Hippocampal formation (tissue), 2 donors: Measurements from ENCODE around the gene LTA4H.
"Not testable (repeated sequence)": the region's sequence is repeated elsewhere in the genome, so short reads cannot be mapped to it uniquely, and the experiment has no call there.

Source experiments
- DNase-seq, 2 donors: peaks; one replicate each; lab custom pipeline; 2025; lab: John Stamatoyannopoulos, UW

Gene LTA4H

GRCh38 chr12:96035283-96036236 is at the start of gene LTA4H:
TSS of gene LTA4H (minus strand) at chr12:96035587. CDS start at chr12:96035519, 68 bp downstream.
- peak; percentile 96 to 98 for DNase-seq

- DNase-seq: no peak
Observed at GRCh38 chr12:96084624-96085023, 49.2 kb upstream of the LTA4H start.

- DNase-seq: no peak
Observed at GRCh38 chr12:96083020-96083719, 47.8 kb upstream of the LTA4H start.

DNA sequence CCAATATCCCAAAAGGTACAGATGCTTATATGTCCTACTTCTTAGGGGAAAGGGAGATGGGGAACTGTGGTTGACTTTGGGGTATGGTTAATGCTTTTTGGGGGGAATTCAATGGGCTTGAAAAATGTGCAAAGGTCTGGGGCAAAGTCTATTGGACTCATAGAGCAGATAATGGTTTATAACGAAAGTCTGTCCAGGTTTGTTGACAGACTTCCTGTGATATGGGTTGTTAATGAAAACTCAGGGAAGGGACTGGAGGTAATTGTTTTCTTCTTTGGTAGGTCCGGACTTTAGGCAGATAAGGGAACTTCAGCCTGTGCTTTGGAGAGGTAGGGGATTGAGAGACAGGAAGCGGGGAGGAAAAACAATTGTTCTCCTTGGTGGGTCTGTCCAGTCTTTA is 46.2 kb upstream of the LTA4H start:
- no peak for DNase-seq

- DNase-seq: no peak
Observed at GRCh38 chr12:96078231-96079135, 43.1 kb upstream of the LTA4H start.

DNA sequence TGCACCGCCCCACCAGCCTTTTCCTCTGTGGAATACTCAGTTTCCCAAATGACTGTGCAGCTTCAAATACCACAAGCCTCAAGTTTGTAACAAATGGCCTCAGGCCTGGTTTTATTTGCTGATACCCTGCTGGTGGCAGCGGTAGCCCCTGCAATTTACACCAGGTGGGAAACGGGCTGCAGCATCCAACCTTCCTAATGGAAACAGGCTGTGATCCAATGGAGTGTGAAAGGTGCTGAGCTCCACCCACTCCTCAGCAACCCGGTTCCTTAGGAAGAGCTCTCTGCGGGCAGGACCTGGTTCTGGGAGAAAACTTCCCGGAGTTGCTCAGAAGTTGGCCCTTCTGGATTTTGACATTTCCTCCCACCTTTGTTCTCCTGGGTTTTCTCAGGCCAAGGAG is 41.7 kb upstream of the LTA4H start:
- DNase-seq: no peak

DNA sequence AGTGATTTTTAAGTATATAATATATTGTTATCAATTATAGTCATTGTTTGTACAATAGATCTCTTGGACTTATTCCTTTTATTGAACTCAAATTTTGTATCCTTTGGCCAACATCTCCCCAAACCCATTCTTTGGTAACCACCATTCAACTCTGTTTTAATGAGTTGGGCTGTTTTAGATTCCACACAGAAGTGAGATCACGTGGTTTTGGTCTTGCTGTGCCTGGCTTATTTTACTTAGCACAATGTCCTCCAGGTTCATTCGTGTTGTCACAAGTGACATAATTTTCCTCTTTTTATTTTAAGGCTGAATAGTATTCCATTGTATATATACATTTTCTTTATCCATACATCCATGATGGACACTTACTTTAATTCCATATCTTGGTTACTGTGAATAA is 40.2 kb upstream of the LTA4H start:
- DNase-seq: no peak

DNA sequence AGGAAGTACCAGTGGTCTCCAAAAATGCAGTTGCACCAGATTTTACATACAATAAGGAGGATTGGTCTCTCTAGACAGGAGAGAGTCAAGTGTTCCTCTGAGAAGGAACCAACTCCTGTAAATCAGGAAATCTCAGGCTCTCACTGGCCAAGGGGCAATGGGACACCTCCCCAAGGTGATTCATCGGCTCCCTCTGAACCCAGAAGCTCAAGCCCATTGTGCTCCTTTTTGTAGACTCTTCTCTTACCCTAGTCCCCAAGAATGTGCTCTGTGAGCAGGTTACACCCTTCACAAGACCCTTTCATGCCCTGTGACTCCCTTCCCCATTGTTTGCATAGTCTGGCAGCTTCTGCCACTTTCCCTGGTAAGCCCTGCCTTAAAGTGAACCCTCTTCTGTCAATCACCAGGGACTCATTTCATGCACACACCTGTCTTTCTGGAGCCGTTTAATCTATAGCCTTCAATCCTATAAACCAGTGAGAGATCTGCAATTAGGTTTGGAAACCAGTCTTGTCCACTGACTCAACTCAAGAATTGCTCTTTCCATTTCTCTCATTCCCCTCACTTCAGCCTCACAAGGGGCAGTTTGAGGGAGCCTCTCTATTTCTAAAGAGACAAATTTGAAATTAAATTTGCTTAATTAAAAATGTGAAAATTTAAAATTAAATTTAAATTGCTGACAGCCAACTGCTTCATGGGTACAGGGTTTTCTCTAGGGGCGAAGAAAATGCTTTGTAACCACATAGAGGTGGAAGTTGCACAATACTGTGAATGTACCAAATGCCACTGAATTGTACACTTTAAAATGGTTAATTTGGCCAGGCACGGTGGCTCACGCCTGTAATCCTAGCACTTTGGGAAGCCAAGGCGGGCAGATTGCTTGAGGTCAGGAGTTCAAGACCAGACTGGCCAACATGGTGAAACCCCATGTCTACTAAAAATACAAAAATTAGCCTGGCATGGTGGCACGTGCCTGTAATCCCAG is 38.3 kb upstream of the LTA4H start:
- no peak for DNase-seq

- no peak for DNase-seq
Observed at GRCh38 chr12:96070670-96071279, 35.4 kb upstream of the LTA4H start.

GRCh38 chr12:96069511-96070231 is 34.3 kb upstream of the LTA4H start:
- DNase-seq: no peak

DNA sequence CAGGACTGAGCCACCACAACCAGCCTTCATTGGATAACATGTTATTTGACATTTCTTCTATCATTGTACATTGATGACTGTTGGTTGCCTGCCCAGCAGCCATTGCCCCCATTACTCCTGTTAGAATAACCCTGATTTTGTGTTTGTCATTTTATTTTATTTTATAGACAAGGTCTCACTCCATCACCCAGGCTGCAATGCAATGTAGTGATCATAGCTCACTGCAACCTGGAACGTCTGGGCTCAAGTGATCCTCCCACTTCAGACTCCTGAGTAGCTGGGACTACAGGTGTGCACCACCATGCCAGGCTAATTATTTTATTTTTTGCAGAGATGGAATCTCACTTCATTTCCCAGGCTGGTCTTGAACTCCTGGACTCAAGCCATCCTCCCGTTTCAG is 33.2 kb upstream of the LTA4H start:
- DNase-seq: no peak

DNA sequence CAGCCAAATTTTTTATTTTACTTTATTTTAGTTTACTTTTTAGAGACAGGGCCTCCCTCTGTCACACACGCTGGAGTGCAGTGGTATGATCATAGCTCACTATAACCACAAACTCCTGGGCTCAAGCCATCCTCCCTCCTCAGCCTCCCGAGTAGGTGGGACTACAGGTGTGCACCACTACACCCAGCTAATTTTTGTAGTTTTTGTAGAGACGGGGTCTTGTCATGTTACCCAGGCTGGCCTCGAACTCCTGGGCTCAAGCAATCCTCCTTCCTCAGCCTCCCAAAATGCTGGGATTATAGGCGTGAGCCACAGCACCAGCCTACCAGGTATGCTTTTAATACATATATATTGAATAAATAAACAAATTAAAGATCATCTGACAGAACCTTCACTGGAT is 32.7 kb upstream of the LTA4H start:
- no peak for DNase-seq

GRCh38 chr12:96065776-96066175 is 30.4 kb upstream of the LTA4H start:
- DNase-seq: not testable (repeated sequence)

DNA sequence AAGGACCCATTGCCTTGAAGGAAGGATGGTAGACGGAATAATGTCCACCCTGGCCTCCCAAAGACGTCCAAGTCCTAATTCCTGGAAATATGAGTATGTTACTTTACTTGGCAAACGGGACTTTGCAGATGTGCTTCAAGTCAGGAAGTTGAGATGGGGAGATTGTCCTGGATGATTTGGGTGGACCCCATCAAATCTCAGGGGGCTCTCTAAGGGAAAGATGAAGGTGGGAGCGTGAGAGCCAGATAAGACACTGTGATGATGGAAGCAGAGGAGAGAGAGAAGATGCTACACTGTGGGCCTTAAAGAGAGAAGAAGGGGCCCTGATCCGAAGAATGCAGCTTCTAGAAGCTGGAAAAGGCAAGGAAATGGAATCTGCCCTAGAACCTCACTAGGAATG is 29.6 kb upstream of the LTA4H start:
- DNase-seq: no peak

DNA sequence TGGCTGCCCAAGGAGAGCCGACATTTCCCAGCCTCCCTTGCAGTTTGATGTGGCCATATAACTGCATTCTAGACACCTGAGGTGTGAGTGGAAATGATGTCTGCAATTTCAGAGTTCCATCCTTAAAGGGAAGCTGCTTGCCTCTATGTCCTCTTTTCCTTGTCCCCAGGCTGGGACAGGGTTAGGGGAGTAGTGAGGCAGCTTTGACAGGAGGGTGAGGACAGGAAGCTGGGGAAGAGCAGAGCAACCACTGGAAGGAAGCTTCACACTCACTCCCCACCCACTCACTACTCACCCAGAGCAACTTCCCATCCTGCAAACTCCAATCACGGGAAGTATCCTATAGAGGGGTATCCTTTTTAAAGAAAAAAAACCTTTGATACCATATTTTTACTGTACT is 28.9 kb upstream of the LTA4H start:
- DNase-seq: no peak

DNA sequence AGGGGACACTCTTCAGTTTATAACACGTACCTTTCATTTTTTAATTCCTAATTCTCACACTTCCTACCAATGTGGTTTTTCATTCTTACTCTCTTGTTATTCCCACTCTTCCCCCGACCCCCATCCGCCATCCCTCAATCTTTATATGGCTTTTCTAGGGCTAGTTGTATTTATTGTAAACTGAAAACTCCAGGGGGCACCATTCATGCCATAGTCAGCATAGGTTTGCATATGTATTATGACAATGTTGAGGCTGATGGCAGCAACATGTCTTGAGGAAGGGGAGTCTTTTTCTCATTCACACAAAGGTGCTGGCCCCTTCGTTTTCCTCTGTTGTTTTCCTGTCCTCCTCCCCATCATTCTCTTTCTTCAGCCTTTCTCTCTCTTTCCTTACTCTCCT is 27.7 kb upstream of the LTA4H start:
- no peak for DNase-seq

- peak; percentile 33 to 69 for DNase-seq
Observed at GRCh38 chr12:96061864-96062453, 26.6 kb upstream of the LTA4H start.

DNA sequence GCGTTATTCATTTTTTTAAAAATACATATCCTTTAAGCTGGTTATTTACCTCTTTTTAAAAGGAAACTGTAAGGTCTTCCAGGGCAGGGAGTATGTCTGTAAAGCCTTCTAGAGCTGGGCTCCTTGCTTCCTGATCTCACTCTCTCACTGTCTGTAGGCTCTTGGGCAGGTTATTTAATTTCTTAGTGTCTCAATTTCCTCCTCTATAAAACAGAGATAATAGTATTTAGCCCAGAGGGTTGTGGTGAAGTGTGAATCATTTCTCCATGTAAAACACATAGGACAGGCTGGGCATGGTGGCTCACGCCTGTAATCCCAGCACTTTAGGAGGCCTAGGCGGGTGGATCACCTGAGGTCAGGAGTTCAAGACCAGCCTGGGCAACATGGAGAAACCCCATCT is 25.9 kb upstream of the LTA4H start:
- DNase-seq: no peak

DNA sequence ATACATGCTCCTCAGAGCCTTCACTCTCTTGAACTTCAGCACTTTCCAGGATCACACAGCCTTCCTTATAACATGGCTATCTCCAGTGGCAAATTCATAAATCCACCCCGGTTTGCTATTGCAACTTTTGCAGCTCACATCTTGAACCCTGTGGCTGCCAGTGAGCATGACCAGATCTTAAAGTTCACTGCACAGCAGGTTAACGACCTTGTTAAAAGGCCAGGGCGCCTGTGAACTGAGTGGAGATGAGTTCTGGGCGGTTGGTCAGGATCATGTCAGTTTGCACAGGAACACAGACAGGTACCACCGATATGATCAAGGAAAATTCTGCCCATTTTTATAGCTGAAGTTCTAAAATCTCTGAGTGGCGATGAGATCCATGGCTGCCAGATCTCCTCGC is 24.7 kb upstream of the LTA4H start:
- DNase-seq: no peak
